H1 (cell line): ENCODE data around the gene OR2T27. TPM values are rescaled to one million over a fixed set of nuclear protein-coding genes. Genes with fewer than 3 reads are reported as not detected.

Source experiments
- CTCF ChIA-PET: fragments of 300-600 bp; sonication (Branson Sonifier 250); formaldehyde crosslinking; loops from one replicate; lab custom pipeline; 2021; ENCODE audit not compliant: partially characterized antibody; lab: Charles Lee
- POLR2A ChIA-PET: fragments of 300-600 bp; sonication (Branson Sonifier 250); formaldehyde crosslinking; loops from one replicate; lab custom pipeline; 2021; ENCODE audit warnings: inconsistent platforms; ENCODE audit not compliant: partially characterized antibody; lab: Charles Lee
- DNase-seq, 2 experiments: peaks; one replicate each; pipeline versions ENCODE4 v3.0.0 to v3.0.0-alpha.2; 2010 to 2022; ENCODE audit warnings: low spot score in 2 of 2, low read depth in 1 of 2, mixed read lengths in 1 of 2
- FAIRE-seq: peaks from 2 replicates; lab custom pipeline; 2011; peaks lifted over from hg19 to GRCh38; lab: Jason Lieb, UNC
- H2AFZ ChIP-seq: 2 replicates; pipeline ENCODE4 v1.8.1; 2012; ENCODE audit warnings: low read length, inconsistent platforms
- H2AK5ac ChIP-seq: 2 replicates; pipeline ENCODE4 v1.6.1; 2013; ENCODE audit warnings: low read depth, low read length
- H2BK120ac ChIP-seq: replicated peaks from 2 replicates; pipeline ENCODE3; 2013; ENCODE audit warnings: low read depth, low read length, inconsistent platforms
- H2BK12ac ChIP-seq: 2 replicates; pipeline ENCODE4 v1.6.1; 2013; ENCODE audit warnings: low read depth, low read length
- H2BK15ac ChIP-seq: 2 replicates; pipeline ENCODE4 v1.6.1; 2013; ENCODE audit warnings: low read length
- H2BK20ac ChIP-seq: 2 replicates; pipeline ENCODE4 v1.6.1; 2013; ENCODE audit warnings: low read length
- H2BK5ac ChIP-seq: 2 replicates; pipeline ENCODE4 v1.6.1; 2013; ENCODE audit warnings: low read depth, low read length
- H3K14ac ChIP-seq: 2 replicates; pipeline ENCODE4 v1.6.1; 2013; ENCODE audit warnings: inconsistent platforms; ENCODE audit not compliant: insufficient read length
- H3K18ac ChIP-seq: 2 replicates; pipeline ENCODE4 v1.6.1; 2013; ENCODE audit warnings: low read length; ENCODE audit errors: extremely low read depth
- H3K23ac ChIP-seq: 2 replicates; pipeline ENCODE4 v1.6.1; 2013; ENCODE audit warnings: inconsistent platforms; ENCODE audit not compliant: insufficient read length
- H3K23me2 ChIP-seq: 2 replicates; pipeline ENCODE4 v1.6.1; 2013; ENCODE audit warnings: low read depth, low read length
- H3K27ac ChIP-seq: 2 replicates; pipeline ENCODE4 v1.6.1; 2011; ENCODE audit warnings: low read depth, low read length, inconsistent platforms
- H3K27me3 ChIP-seq, 4 experiments: replicated peaks in 1 of 4; 1 replicate in 1 of 4; 2 replicates in 3 of 4; pipeline versions ENCODE4 v1.6.1 to v1.8.1; 2011 to 2013; ENCODE audit warnings: low read length in 3 of 4, mild to moderate bottlenecking in 3 of 4, inconsistent platforms in 2 of 4, mixed read lengths in 2 of 4, moderate library complexity in 1 of 4; ENCODE audit not compliant: control insufficient read depth in 3 of 4, insufficient read depth in 3 of 4; ENCODE audit errors: extremely low read depth in 1 of 4
- H3K36me3 ChIP-seq, 4 experiments: 2 replicates each; pipeline versions ENCODE4 v1.6.1 to v1.8.1; 2011 to 2013; ENCODE audit warnings: mild to moderate bottlenecking in 4 of 4, low read length in 3 of 4, moderate library complexity in 2 of 4, control low read depth in 1 of 4, inconsistent platforms in 1 of 4; ENCODE audit not compliant: insufficient read depth in 4 of 4, control insufficient read depth in 2 of 4
- H3K4ac ChIP-seq: replicated peaks from 2 replicates; pipeline ENCODE3; 2013; ENCODE audit warnings: low read length, low read depth, mixed read lengths, inconsistent platforms; ENCODE audit not compliant: insufficient read length
- H3K4me1 ChIP-seq, 4 experiments: replicated peaks in 1 of 4; 1 replicate in 1 of 4; 2 replicates in 3 of 4; pipeline versions ENCODE4 v1.6.1 to v1.8.1; 2011 to 2013; ENCODE audit warnings: low read length in 3 of 4, inconsistent platforms in 2 of 4, mixed read lengths in 1 of 4; ENCODE audit not compliant: insufficient read depth in 4 of 4, control insufficient read depth in 3 of 4
- H3K4me2 ChIP-seq, 2 experiments: 2 replicates each; pipeline versions ENCODE4 v1.6.1 to v1.8.1; 2011 to 2013; ENCODE audit warnings: low read depth in 2 of 2, low read length in 2 of 2, control low read depth in 1 of 2, inconsistent platforms in 1 of 2, mild to moderate bottlenecking in 1 of 2; ENCODE audit not compliant: insufficient read depth in 1 of 2
- H3K4me3 ChIP-seq, 4 experiments: fragments of 200-600, 300-600 bp in 1 of 4; sonication (generic), shearing (Covaris generic), sonication (Bioruptor Twin) in 1 of 4; 2 replicates each; pipeline versions ENCODE4 v1.5.1 to v1.8.1; 2011 to 2016; ENCODE audit warnings: low read length in 4 of 4, low read depth in 3 of 4, control low read depth in 2 of 4, inconsistent platforms in 2 of 4, mild to moderate bottlenecking in 2 of 4, mixed read lengths in 1 of 4, moderate library complexity in 1 of 4; ENCODE audit not compliant: insufficient read depth in 2 of 4; ENCODE audit errors: extremely low read depth in 1 of 4
- H3K56ac ChIP-seq: replicated peaks from 2 replicates; pipeline ENCODE3; 2013; ENCODE audit warnings: low read depth, mild to moderate bottlenecking, mixed read lengths, low read length, inconsistent platforms; ENCODE audit not compliant: insufficient read length
- H3K79me1 ChIP-seq: 2 replicates; pipeline ENCODE4 v1.6.1; 2013; ENCODE audit warnings: low read depth, low read length, control low read depth
- H3K79me2 ChIP-seq, 2 experiments: 2 replicates each; pipeline versions ENCODE4 v1.6.1 to v1.8.1; 2012 to 2013; ENCODE audit warnings: low read length in 2 of 2, mild to moderate bottlenecking in 2 of 2, inconsistent platforms in 1 of 2; ENCODE audit not compliant: insufficient read depth in 2 of 2, control insufficient read depth in 1 of 2
- H3K9ac ChIP-seq, 4 experiments: replicated peaks in 1 of 4; 1 replicate in 1 of 4; 2 replicates in 3 of 4; pipeline versions ENCODE4 v1.6.1 to v1.8.1; 2011 to 2013; ENCODE audit warnings: low read depth in 3 of 4, low read length in 3 of 4, control low read depth in 2 of 4, mild to moderate bottlenecking in 2 of 4, moderate library complexity in 2 of 4, inconsistent platforms in 1 of 4; ENCODE audit errors: extremely low read depth in 1 of 4
- H3K9me3 ChIP-seq, 2 experiments: 2 replicates each; pipeline versions ENCODE4 v1.6.1 to v1.8.1; 2012 to 2013; ENCODE audit warnings: mild to moderate bottlenecking in 2 of 2, moderate library complexity in 2 of 2, control low read depth in 1 of 2, inconsistent platforms in 1 of 2, low read depth in 1 of 2, low read length in 1 of 2, mixed read lengths in 1 of 2; ENCODE audit not compliant: insufficient read depth in 2 of 2
- H4K20me1 ChIP-seq, 2 experiments: replicated peaks in 1 of 2; 2 replicates each; pipeline versions ENCODE3 to v1.8.1; 2011 to 2013; ENCODE audit warnings: inconsistent platforms in 2 of 2, low read length in 2 of 2, mild to moderate bottlenecking in 1 of 2; ENCODE audit not compliant: insufficient read depth in 2 of 2, control insufficient read depth in 1 of 2
- H4K5ac ChIP-seq: 2 replicates; pipeline ENCODE4 v1.6.1; 2013; ENCODE audit warnings: low read length, low read depth, mixed read lengths, inconsistent platforms; ENCODE audit not compliant: insufficient read length
- H4K8ac ChIP-seq: 2 replicates; pipeline ENCODE4 v1.8.0; 2013; ENCODE audit warnings: mild to moderate bottlenecking, moderate library complexity, low read length, inconsistent platforms; ENCODE audit not compliant: insufficient read depth; ENCODE audit errors: extremely low read depth
- H4K91ac ChIP-seq: replicated peaks from 2 replicates; pipeline ENCODE3; 2013; ENCODE audit warnings: low read length, mixed read lengths, inconsistent platforms; ENCODE audit not compliant: insufficient read length
- GTF2F1 ChIP-seq: IDR thresholded peaks from 2 replicates; pipeline ENCODE4 v1.6.1; 2012; ENCODE audit warnings: low read depth, low read length, improper control_type of control experiment, borderline replicate concordance
- HDAC6 ChIP-seq: IDR thresholded peaks from one replicate; pipeline ENCODE4 v1.7.1; 2012; ENCODE audit warnings: low read depth, mild to moderate bottlenecking, inconsistent platforms, low read length, moderate library complexity
- POU5F1 ChIP-seq: IDR thresholded peaks from 2 replicates; pipeline ENCODE4 v1.6.1; 2011; ENCODE audit warnings: low read depth, mild to moderate bottlenecking, low read length, moderate library complexity
- SP2 ChIP-seq: IDR thresholded peaks from 2 replicates; pipeline ENCODE4 v1.6.1; 2012; ENCODE audit warnings: mild to moderate bottlenecking, low read length, inconsistent platforms
- SUZ12 ChIP-seq: fragments of 200-600 bp; sonication (generic); IDR thresholded peaks from 2 replicates; pipeline ENCODE4 v1.6.1; 2012; ENCODE audit warnings: mild to moderate bottlenecking, inconsistent platforms, low read length, moderate library complexity, mixed read lengths
- WGBS, 2 experiments: shearing (Covaris generic) in 1 of 2; methylation state at CpG; one replicate each; pipeline versions ENCODE4 v1.1.6 to v1.1.7; 2013 to 2015; ENCODE audit warnings: low lambda C conversion rate in 2 of 2, mixed read lengths in 2 of 2, inconsistent platforms in 1 of 2, low coverage in 1 of 2, missing lambda C conversion rate in 1 of 2; ENCODE audit not compliant: insufficient replicate concordance in 2 of 2, insufficient coverage in 1 of 2, insufficient read length in 1 of 2; ENCODE audit errors: extremely low coverage in 1 of 2, missing lambda C conversion rate in 1 of 2; 5-methylcytosine and 5-hydroxymethylcytosine counted together
- polyA plus RNA-seq, 7 experiments: library from polyadenylated mRNA; depleted of rRNA in 3 of 7; stranded (reverse) in 5 of 7; unstranded in 2 of 7; fragments of >200 nt in 5 of 7; fragments of 200-250 nt in 2 of 7; gene quantifications; 1 replicate in 5 of 7; 2 replicates in 1 of 7; 4 replicates in 1 of 7; pipeline versions ENCODE4 v1.2.1 to v1.2.3, GENCODE V29; 2011 to 2013; ENCODE audit warnings: missing spikeins in 2 of 7, mixed read lengths in 2 of 7
- total RNA-seq: library from RNA; stranded (reverse); fragmentation: NEBNext Ultra II Directional; extraction: Animal tissue kit (Norgen Biotek cat#: 25700); gene quantifications from 2 replicates; pipeline ENCODE4 v1.2.1, GENCODE V29; 2021
- TF ChIP-seq, protein P1 (sequence below): IDR thresholded peaks from 2 replicates; pipeline ENCODE4 v1.6.1; 2012; ENCODE audit warnings: inconsistent platforms

The OR2T27 gene
- total and polyA plus RNA-seq, 2 of the 8 experiments (the other 6 are each of a cell fraction or from before 2014, with no cell fraction given), result not detected

DNA sequence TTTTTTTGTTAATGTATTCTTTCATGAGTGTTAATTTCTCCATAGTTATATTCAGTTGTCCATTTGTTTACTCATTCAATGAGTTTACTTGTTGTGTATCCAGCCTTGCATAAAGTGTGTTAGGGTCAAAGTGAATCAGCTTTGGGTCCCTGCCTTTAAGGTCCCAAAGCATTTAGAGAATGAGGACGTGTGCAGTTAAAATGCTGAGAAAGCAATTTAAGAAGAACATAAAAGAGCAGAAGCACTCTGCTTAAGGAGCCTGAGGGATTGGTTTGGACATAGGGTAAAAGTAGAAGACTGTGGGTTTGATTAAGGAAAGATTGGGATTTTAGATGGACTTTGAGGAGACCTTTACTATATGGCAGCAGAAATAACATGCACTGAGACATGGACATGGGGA lies 43.8 kb upstream of the OR2T27 start:
- no peak overlapping the region for H3K14ac ChIP-seq
- no peak overlapping the region for H2BK5ac ChIP-seq
- no peaks in the 10 kb centered on the region for H3K79me2 ChIP-seq
- H3K56ac ChIP-seq, result no peak overlapping the region
- no peak overlapping the region for H2AK5ac ChIP-seq
- H3K9me3 ChIP-seq, result peaks cover 63 to 67% of the 10 kb centered on the region in 2 experiments
- no peaks in the 10 kb centered on the region for H3K27me3 ChIP-seq
- no peak overlapping the region for H2AFZ ChIP-seq
- no peaks in the 10 kb centered on the region for H4K20me1 ChIP-seq
- H2BK20ac ChIP-seq, result no peak overlapping the region
- H2BK12ac ChIP-seq, result no peak overlapping the region
- CTCF ChIA-PET, result no interaction called here
- H2BK120ac ChIP-seq, result no peak overlapping the region
- no peaks in the 10 kb centered on the region for H3K4me1 ChIP-seq
- WGBS, 2 experiments, result 53% methylated on average over 1 of the region's 1 CpG; no CpG with 5 or more reads in 1 of the 2 experiments
- H3K23me2 ChIP-seq, result peaks cover 2% of the 10 kb centered on the region; the same call in 1 of the 2 replicates
- no peak overlapping the region for H3K18ac ChIP-seq
- DNase-seq (no peak), FAIRE-seq (no peak)
- H3K4ac ChIP-seq, result no peak overlapping the region
- H4K8ac ChIP-seq, result no peak overlapping the region
- no peak overlapping the region for H3K4me2 ChIP-seq
- H4K91ac ChIP-seq, result no peak overlapping the region
- H4K5ac ChIP-seq, result no peak overlapping the region
- H3K9ac ChIP-seq, result no peak overlapping the region
- no peak overlapping the region for H2BK15ac ChIP-seq
- no peaks in the 10 kb centered on the region; a peak in 1 of 8 replicates for H3K36me3 ChIP-seq
- POLR2A ChIA-PET, result no interaction called here
- H3K4me3 ChIP-seq, result no peak overlapping the region
- no peak for TF ChIP-seq GTF2F1
- no peak for TF ChIP-seq POU5F1
- no peak for TF ChIP-seq HDAC6
- TF ChIP-seq SP2, result no peak
- TF ChIP-seq, protein P1, sequence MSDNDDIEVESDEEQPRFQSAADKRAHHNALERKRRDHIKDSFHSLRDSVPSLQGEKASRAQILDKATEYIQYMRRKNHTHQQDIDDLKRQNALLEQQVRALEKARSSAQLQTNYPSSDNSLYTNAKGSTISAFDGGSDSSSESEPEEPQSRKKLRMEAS, result no peak
- TF ChIP-seq SUZ12, result no peak
- TF ChIP-seq, all 59 proteins: peak for 0
- H3K27ac ChIP-seq, result no peak overlapping the region
- no peaks in the 10 kb centered on the region for H3K79me1 ChIP-seq
- no peak overlapping the region for H3K23ac ChIP-seq
